NCI-H146 treated with DMSO at 0.1 percent for 48 hours (cell line): ENCODE results near the gene ASB7.
"Not testable (repeated sequence)": the region's sequence is repeated elsewhere in the genome, so short reads cannot be mapped to it uniquely, and the experiment has no call there.

Source experiments
- DNase-seq: peaks from one replicate; lab custom pipeline; 2025; ENCODE audit not compliant: unreplicated experiment; lab: John Stamatoyannopoulos, UW

ASB7 gene, protein sequence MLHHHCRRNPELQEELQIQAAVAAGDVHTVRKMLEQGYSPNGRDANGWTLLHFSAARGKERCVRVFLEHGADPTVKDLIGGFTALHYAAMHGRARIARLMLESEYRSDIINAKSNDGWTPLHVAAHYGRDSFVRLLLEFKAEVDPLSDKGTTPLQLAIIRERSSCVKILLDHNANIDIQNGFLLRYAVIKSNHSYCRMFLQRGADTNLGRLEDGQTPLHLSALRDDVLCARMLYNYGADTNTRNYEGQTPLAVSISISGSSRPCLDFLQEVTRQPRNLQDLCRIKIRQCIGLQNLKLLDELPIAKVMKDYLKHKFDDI

DNA sequence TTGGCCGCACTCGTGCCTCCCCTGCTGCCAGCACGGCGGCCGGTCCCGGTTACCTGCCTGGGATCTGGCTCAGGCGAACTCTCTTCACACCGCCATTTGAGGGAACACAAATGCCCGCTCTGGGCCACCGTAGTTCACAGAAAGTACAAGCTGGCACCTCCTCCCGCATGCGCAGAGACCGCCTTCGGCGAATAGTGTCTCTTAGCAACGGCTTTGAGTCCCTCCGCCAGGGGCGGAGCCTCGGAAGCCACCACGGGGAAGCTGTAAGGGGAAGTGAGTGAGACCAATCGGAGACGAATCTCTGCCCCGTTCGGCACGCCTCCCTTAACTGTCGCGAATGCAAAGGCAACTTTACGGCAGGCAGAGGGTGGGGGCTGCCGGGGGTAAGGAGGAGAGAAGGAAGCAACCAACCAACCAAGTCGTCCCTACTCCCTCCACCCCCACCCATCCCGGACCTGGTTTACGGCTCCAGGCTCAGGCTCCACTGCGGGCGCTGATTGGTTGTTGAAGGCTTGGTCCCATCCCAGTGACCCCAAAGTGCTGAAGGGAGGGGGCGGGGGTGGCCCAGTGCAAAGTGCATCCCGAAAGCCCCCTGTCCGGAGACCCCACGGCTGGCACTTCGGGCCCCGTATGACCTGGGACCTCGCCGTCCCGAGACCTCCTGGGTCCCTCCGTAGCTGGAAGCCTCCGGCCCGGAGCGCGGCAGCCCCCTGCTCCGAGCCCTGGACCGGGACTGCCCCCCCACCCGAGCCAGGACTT is at the start of gene ASB7, which contains the start of gene LINS1:
TSS of gene ASB7 (plus strand) at position 526 of the 759 bp plus-strand sequence. CDS start 9,628 bp downstream, outside the sequence.
TSS of gene LINS1 (minus strand) at position 121 of the 759 bp plus-strand sequence. CDS start 21,342 bp downstream, outside the sequence.
- peak; percentile 99 for DNase-seq

DNA sequence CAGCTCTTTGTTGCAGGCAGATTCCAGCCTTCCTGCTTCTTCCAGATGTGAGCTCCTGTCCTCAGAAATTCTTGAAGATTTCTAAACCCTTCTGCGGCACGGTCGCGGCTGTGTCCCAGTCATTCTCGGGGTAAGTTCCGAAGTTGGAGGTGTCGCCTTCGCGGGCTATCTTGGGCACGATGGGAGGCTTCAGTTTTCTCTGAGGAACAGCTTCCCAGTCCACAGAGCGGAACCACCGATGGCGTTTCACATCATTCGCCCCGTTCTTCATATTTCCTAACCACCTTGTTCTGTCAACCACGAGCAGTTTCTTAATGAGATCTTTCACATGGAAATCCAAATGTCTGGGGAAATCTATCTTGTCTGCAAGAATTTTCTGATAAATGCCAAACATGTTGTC is 48.9 kb upstream of the ASB7 start:
- no peak for DNase-seq

DNA sequence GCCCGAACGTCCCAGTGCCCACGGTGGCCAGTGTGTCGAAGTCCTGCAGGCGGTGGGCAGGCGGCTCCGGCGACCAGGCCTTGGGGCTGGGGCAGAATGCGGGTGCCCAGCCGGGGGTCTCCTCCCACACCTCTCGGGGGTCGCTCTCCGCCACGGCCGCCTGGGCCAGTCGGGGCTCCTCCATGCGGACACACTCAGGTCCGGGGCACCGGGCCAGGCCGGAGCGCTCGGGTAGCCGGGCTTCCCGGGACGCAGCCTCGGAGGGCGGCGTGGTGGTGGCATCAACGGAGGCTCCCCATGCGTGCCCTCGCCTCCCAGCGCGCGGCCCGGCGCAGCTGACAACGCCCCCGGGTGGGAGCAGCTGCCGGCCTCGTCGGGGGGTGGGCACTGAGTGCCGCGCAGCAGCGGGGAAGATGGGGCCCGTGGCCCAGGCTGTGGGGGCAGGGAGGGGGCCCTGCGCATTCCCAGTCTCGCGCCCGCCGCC is 43.6 kb upstream of the ASB7 start:
- no peak for DNase-seq

DNA sequence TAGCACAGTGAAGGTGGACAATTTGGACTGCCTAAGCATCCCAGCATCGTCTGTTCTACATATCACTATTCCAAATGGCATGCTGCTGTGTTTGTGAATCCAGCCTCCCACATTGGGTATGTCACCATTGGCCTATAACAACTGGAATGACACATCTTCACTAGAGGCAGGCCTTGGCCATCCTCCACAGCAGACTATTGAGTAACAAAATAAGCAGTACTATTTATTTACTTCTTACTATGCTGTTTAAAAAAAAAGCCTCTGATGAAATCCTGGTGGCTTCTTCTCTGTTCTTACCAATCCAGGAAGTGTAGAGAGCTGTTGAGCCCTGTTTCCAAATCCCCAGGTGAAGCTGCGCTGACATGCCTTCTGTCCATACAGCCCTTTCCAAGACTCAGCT is 43.1 kb upstream of the ASB7 start:
- no peak for DNase-seq

DNA sequence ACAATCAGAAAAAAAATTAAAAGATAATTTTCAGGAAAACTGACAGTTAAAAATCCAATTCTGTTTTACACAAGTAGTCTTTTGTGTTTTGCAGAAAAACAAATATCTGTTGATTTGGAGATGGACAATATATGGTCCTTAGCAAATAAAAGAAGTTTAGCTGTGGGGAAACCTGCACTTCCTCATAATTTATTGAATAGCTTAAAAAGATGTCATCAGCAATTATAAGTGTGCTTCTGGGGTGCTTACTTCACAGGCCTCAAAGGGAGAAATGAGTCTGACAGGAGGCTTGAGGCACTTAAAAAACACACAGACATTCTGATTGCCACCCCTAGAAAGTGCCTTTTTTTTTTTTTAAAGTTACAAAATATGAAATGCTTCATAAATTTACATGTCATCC is 42.1 kb upstream of the ASB7 start:
- no peak for DNase-seq

DNA sequence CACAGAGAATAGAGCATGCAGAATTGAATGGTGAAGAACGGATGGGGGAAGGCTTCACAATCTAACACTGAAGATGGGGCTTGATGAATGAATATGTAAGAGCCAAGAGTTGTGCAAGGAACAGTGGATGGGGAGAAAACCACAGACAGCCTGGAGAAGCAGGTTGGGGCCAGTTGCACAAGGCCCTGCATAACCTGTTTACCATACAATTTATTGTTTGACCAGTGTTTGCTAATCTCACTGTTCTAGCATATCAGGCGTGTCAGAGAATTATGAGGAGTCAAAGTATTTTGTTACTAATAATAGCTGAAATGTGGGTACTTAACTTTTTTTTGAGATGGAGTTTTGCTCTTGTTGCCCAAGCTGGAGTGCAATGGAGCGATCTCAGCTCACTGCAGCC is 36.8 kb upstream of the ASB7 start:
- no peak for DNase-seq

DNA sequence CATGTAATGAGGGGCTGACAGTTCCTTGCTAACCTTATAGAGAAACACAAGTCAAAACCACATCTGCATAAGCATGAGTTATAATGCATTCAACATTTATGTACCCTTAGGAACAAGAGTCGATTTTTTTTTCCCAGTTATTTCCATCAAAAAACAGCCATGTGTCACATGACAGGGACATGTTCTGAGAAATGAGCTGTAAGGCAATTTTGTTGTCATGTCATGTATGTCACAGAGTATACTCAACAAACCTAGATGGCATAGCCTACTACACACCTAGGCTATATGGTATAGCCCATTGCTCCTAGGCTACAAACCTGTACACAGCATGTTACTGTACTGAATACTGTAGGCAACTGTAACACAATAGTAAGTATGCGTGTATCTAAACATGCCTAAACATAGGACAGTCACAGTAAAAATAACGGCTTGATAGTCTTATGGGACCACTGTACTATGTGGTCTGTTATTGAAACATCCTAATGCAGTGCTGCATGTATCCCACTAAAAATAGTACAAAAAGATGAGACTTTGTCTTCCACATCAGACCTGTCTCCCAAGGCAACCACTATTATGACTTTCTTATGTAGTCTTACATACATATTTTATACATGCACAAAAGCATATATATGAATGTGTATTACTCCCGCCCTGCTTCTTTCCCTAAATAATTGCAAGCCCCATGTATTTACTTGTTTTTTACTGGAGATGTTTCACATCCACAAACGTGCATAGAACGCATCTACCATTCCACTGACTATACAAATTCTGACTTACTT is 35.4 kb upstream of the ASB7 start:
- DNase-seq: no peak

DNA sequence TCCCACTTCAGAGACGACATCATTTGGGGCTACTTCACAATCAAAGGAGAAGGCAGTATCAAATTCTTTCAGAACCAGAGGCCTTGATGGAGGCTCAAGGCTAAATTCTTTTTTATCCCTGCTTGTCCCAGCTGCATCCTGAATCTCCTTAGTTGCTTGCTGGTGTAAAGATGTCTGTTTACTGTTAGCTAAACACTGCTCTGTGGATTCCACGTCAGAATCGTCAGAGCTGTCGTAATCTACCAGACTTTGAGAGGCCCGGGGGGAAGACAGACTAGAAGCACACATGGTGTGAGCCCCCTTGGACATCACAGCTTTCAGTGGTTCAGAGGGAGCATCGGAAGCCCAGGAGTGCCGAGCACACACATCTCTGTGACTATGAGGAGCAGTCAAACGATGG is 33.0 kb upstream of the ASB7 start:
- DNase-seq: no peak

DNA sequence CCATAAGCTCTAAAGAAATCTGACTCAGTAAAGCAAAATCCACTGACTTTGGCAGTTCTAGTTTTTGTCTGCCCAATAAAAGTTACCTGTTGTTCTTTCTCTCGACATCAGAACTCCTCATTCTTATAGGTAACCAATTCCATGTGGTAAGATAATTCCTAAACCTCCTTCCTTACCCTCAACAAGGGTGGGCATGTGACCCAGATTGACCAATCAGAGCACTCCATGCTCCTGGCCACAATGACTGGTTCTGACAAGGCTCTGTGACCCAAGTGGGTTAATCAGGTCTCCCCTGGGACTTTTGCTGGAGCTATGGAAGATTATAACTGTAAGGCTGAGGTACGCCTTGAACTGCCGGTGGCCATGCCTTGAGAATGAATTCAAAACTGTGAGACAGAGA is 32.1 kb upstream of the ASB7 start:
- DNase-seq: no peak

DNA sequence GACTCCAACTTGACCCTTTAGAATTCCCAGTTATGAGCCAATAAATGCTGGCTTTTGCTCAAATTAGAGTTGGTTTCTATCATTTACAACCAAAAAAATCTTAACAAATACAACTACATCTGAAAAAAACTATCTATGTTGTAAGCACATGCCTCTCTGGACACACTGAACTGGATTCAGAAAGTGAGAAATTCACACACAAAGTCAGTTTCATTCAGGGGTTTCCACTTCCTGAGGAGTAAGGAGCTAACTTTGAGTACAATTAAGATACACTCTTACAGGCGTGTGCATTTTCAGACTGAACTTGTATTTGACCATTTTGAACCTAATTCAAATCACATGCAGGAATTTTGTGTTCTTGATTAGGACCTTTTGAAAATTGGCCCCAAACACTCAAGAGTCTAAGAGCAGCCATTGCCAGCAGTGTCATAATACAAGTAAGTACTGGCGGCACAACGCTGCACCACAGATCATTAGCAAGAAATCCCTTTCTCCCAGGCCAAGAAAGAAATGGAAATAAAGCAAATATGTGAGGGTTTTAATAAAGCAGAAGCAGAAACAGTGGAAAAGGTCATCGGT is 31.6 kb upstream of the ASB7 start:
- no peak for DNase-seq

DNA sequence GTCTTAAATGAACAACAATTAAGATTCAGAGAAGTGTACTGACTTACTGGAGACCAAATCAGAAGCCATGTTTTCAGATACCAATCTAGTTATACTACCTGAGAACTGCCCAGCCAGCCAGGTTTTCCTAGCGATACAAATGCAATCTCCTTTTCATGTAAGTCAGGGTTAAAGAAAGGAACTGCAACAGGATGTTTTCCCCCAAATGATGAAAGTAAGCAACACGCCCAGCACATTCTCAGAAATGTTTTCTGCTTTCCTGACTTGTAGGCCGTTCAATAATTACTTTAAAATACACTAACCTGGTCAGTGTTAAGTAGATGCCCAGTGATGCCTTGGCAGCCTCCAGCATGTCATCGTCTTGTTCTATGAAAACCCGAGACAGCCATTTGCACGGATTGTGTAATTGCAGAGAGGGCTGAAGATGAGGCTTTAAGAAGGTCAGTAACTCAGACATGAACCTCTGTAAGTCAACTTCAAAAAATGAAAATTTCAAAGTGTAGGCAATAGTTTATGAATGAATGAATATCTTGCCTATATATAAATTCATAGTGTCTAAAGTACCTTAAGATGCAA is 30.7 kb upstream of the ASB7 start:
- no peak for DNase-seq

DNA sequence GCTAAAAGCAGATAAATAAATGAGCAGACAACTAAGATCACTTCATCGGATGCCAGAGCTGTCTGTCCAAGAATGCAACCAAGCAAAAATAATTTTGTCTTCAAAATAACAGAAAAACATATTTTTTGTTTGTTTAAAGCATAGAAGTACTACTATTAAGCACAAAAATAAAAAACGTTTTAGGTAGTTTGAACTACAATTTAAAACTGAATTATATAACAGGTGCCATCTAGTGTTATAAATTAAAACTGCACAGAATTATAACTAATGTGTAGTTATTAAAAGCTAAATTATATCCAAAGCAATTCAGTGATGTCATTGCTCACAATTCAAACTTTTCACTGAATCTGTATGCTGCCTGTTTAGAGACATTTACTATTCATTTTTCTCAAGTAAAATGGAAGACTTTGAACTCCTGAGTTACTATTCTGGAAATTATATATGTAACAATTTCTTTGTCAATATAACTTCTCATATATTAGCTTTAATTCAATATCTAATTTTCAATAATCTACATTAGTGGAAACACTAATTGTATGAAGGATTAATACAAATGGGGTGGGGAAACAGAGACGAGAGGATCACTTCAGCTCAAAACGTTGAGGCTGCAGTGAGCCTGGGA is 29.9 kb upstream of the ASB7 start:
- no peak for DNase-seq

DNA sequence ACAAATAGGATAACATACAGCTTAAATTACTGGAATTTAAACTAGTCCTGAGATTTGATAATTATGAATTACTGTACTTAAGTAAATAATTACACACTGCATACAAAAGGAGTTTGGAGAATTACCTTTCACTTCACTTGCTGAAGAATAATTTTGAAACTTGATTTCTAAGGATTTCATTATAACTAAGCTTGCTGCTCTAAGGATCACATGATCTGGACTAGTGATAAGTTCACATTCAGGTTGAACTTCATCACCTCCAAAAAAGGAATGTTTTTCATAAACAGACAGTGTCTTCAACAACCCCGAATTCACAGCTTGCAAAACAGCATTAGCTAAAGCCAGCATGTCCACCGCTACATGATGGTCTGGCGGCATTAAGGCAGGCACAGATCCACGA is 28.9 kb upstream of the ASB7 start:
- no peak for DNase-seq

DNA sequence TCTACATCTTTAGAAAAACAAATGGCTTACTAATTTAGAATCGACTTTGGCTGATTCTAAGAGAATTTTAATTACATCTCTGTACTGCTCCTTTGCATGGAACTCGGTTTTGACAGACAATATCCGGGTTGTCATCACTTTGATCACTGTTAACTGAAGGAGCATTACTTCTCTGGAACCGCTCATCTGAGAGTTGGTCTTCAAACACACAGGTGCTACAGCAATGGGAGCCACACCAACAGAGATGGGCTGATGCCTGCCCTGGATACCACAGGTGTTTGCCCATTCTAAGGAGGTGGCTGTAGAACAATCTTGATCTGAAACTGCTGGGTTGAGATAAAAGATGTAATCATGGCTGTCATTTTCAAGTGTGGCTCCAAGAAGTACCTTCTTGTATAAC is 22.0 kb upstream of the ASB7 start:
- DNase-seq: no peak

DNA sequence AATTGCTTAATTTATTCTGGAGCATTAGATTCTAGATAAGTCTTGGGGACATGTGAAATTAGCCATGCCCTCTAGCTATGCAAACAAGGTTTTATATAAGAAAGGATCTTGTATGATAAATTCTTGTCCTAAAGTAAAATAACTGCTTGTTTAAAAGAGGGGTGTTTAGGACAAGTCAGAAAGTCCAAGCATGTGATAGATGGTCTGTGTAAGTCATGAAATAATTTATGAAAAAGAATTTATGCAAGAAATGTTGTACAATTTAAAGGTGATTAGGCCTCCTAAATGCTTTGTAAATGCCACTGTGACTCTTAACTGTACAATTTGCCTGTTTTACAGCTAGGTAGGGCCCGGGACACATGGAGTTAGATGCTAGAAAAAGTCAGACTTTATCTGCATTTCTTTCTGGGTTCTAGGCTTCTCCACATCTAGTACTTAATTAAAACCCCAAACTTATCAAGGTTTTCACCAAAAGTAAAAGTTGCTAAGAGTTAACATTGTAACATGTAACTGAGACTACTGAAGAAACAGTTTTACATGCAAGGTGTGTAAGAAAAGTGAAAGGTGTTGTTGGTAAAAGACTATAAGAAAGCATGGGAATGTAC is 13.6 kb upstream of the ASB7 start:
- DNase-seq: no peak

DNA sequence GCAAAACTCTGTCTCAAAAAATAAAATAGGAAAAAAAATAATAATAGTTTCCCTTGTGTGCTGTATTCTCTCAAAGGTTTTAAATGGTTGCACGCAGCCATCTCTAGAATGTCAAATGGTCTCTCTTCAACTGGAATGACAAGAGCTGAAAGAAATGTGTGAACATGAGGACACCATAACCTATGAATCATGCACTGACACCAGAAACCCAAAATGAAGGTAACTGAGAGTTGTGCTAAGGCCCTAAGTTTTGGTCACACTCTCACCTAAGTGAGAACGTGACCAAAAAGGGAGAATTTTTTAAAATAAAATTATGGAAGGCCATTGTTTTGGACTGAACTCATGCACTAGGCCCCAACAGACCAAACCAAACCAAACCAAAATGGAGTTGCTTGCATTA is 11.2 kb upstream of the ASB7 start:
- not testable (repeated sequence) for DNase-seq

DNA sequence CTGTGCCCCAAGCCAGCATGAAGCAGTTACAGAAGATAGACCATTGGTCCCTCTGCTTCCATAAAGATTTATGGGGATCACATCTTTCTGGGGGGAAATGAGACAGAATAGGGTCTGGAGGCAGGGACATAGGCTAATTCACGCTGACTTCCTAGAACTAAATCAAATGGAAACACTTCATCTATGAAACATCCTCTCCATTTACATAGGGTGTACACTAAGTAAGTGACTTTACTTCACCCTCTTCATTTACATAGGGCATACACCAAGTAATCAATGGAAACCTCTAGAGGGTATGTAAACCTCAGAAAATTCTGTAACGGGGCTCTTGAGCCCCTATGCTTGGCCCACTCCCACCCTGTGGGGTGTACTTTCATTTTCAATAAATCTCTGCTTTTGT is 10.6 kb upstream of the ASB7 start:
- DNase-seq: no peak

DNA sequence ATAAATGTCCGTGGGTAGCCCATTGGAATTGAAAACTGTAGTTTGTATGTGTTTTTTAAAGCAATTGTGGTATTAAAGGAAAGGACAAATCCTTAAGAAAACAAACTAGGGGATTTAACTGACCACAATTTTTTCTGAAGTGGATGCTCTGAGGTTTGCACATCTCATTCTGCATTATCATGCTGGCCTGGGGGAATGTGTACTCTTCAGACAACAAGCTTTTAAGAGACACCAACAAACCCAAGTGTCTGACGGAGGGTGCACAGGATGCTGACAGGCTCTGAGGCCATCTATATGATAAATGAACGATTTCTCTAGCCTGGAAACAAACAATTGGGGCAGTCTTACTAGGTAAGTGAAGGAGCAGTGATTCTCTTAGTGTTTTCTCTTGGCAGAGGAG is 9.5 kb upstream of the ASB7 start:
- no peak for DNase-seq

DNA sequence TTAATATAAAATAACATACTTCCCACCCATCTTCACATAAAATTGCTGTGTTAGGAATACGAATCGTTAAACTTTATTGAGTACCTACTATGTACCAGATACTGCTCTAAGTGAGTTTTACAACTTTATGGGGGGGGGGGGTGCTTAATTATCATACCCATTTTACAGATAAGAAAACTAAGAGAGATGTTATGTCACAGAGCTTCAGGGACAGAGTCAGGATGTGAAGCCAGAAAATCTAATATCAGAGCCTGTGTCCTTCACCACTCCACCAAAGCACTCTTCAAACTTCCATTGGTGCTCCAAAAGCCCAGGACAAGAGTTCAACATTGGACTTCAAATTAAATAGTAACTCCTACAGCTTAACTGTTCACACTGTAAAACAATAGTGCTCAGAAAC is 9.0 kb upstream of the ASB7 start:
- no peak for DNase-seq

DNA sequence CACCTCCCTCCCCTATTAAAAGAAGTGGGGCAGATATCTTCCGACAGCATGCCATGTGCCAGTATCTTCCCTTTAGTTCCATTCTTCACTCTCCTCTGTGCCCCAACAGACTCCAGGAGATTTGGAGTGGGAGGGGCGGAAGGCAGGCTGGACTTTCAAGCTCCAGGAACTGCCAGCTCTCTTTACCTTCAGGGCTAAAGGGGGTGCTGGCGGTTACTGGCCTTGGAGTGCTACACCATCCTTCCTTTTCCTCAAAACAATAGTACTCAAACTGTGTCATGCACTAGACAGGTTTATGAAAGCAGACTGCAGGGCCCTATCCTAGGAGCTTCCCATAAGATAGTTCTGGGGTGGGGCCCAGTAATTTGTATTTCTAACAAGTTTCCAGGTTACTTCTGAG is 6.4 kb upstream of the ASB7 start:
- no peak for DNase-seq
